ENCODE measurements around the gene MBLAC1.

DNA sequence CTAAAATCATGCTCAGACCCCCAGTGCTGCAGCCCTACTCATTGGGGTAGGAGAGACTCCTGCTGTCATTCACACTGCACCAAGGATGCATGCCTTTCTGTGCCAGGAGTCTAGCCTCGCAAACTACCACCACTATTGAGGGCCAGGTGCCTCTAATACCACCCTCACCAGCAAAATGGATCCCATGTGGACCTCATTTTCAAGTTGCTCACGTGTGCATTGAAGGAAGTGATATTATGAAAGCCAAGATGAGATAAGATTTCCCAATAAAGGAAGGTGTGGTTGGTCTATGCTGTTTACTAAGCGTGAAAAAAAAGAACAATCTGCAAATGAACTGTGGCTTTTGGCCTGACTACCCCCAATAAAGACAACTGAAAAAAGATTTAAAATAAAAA is 14.8 kb downstream of the MBLAC1 start:
- no peak for TF ChIP-seq GATA3 (IDR thresholded peaks at IDR 0.05; ENCODE audit: low read depth, low read length)
- no peak for TF ChIP-seq GATA2 (IDR thresholded peaks at IDR 0.05; ENCODE audit: low read depth, low read length)

All from SH-SY5Y (cell line).